K562 (cell line): ENCODE data around the gene NPFF.
A peak's percentile ranks its signal among the peaks of the same experiment; 100 is the strongest.

Source experiments
- FOS ChIP-seq: IDR thresholded peaks from 3 replicates; pipeline ENCODE4 v1.6.1; 2011; ENCODE audit not compliant: insufficient read length; ENCODE audit errors: extremely low read depth
- JUN ChIP-seq, 2 experiments: sonication (generic) in 1 of 2; formaldehyde crosslinking in 1 of 2; IDR thresholded peaks; 2 replicates each; pipeline versions ENCODE4 v1.6.1 to v1.8.0; 2012 to 2022; ENCODE audit warnings: borderline replicate concordance in 2 of 2, mild to moderate bottlenecking in 2 of 2, improper control_type of control experiment in 1 of 2, low read depth in 1 of 2, low read length in 1 of 2, missing genetic modification reagents in 1 of 2
- MAZ ChIP-seq, 2 experiments: fragments of 450-650 bp in 1 of 2; sonication (generic) in 1 of 2; formaldehyde crosslinking; IDR thresholded peaks in 1 of 2; conservative IDR thresholded peaks in 1 of 2; 2 replicates each; pipeline versions ENCODE4 v1.4.0 to v1.5.0; 2020; ENCODE audit warnings: mild to moderate bottlenecking in 1 of 2, missing genetic modification reagents in 1 of 2
- MECOM ChIP-seq: fragments of 250-450 bp; sonication (Bioruptor Pico); IDR thresholded peaks from 2 replicates; pipeline ENCODE4 v1.8.0; 2022; ENCODE audit warnings: inconsistent platforms
- POLR2A ChIP-seq: fragments of 450-650 bp; conservative IDR thresholded peaks from 2 replicates; pipeline ENCODE4 v1.6.1; 2016
- ZEB2 ChIP-seq: fragments of 450-650 bp; IDR thresholded peaks from 2 replicates; pipeline ENCODE4 v1.6.1; 2016
- TF ChIP-seq, protein P1 (sequence below): fragments of 250-450 bp; sonication (Bioruptor Pico); IDR thresholded peaks from 2 replicates; pipeline ENCODE4 v1.5.0; 2020; ENCODE audit warnings: mild to moderate bottlenecking, borderline replicate concordance
- TF ChIP-seq, protein P2 (sequence below): fragments of 250-450 bp; sonication (Bioruptor Pico); IDR thresholded peaks from 2 replicates; pipeline ENCODE4 v1.5.0; 2021
- TF ChIP-seq, protein P3 (sequence below), 3 experiments: IDR thresholded peaks in 2 of 3; conservative IDR thresholded peaks in 1 of 3; 2 replicates each; pipeline ENCODE4 v1.5.1; 2011 to 2012; ENCODE audit warnings: low read length in 3 of 3, mild to moderate bottlenecking in 3 of 3, control low read depth in 2 of 3, improper control_type of control experiment in 1 of 3, inconsistent platforms in 1 of 3, low read depth in 1 of 3, mixed read lengths in 1 of 3, moderate library complexity in 1 of 3; ENCODE audit not compliant: insufficient read depth in 2 of 3

DNA sequence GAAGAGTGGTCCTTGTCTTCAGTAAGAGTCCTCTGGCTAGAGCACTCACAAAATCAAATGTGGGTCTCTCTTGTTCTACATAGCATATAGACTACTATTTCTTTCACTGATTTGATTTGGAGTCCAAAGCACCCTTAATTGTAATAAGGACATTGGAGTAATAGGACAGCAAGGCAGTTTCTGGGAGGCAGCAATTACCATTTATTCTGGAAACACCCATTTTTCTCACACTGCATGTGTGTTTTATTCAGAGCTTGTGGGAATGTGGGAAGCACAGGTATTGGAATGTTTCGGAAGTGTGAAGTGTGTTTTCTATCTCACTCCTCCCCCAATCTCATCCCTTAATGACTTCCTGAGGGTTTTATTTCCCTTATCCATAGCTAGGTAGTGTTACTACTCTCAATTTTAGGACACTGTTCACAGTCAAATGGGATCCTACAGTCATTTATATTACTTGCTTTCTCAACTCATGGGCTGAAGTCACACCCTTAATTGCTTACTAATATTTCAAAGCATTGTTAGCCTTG, 35.2 kb downstream of the NPFF start:
- no peak for TF ChIP-seq MECOM
- peak; percentile 37; the same call in 1 of the 2 replicates for TF ChIP-seq POLR2A
- no peak for TF ChIP-seq MAZ (CRISPR knock-in tag; conservative IDR thresholded peaks at IDR 0.05 in 1 of 2, IDR thresholded peaks at IDR 0.05 in 1 of 2)
- no peak for TF ChIP-seq JUN (IDR thresholded peaks at IDR 0.05; ENCODE audit: borderline replicate concordance, low read depth, low read length)
- TF ChIP-seq JUN (CRISPR knock-in tag; IDR thresholded peaks at IDR 0.05; ENCODE audit: borderline replicate concordance) = no peak
- TF ChIP-seq FOS = no peak
- TF ChIP-seq ZEB2 = no peak
- TF ChIP-seq, protein P1, sequence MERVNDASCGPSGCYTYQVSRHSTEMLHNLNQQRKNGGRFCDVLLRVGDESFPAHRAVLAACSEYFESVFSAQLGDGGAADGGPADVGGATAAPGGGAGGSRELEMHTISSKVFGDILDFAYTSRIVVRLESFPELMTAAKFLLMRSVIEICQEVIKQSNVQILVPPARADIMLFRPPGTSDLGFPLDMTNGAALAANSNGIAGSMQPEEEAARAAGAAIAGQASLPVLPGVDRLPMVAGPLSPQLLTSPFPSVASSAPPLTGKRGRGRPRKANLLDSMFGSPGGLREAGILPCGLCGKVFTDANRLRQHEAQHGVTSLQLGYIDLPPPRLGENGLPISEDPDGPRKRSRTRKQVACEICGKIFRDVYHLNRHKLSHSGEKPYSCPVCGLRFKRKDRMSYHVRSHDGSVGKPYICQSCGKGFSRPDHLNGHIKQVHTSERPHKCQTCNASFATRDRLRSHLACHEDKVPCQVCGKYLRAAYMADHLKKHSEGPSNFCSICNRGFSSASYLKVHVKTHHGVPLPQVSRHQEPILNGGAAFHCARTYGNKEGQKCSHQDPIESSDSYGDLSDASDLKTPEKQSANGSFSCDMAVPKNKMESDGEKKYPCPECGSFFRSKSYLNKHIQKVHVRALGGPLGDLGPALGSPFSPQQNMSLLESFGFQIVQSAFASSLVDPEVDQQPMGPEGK (CRISPR knock-in tag) = no peak
- TF ChIP-seq, protein P2, sequence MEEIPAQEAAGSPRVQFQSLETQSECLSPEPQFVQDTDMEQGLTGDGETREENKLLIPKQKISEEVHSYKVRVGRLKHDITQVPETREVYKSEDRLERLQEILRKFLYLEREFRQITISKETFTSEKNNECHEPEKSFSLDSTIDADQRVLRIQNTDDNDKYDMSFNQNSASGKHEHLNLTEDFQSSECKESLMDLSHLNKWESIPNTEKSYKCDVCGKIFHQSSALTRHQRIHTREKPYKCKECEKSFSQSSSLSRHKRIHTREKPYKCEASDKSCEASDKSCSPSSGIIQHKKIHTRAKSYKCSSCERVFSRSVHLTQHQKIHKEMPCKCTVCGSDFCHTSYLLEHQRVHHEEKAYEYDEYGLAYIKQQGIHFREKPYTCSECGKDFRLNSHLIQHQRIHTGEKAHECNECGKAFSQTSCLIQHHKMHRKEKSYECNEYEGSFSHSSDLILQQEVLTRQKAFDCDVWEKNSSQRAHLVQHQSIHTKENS (CRISPR knock-in tag) = no peak
- TF ChIP-seq, protein P3, sequence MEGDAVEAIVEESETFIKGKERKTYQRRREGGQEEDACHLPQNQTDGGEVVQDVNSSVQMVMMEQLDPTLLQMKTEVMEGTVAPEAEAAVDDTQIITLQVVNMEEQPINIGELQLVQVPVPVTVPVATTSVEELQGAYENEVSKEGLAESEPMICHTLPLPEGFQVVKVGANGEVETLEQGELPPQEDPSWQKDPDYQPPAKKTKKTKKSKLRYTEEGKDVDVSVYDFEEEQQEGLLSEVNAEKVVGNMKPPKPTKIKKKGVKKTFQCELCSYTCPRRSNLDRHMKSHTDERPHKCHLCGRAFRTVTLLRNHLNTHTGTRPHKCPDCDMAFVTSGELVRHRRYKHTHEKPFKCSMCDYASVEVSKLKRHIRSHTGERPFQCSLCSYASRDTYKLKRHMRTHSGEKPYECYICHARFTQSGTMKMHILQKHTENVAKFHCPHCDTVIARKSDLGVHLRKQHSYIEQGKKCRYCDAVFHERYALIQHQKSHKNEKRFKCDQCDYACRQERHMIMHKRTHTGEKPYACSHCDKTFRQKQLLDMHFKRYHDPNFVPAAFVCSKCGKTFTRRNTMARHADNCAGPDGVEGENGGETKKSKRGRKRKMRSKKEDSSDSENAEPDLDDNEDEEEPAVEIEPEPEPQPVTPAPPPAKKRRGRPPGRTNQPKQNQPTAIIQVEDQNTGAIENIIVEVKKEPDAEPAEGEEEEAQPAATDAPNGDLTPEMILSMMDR (IDR thresholded peaks at IDR 0.05 in 2 of 3, conservative IDR thresholded peaks at IDR 0.05 in 1 of 3; ENCODE audit: insufficient read depth in 2 of 3, low read depth in 1 of 3, low read length in 3 of 3) = no peak
